Activated naive CD8-positive, alpha-beta T cell treated with anti-CD3 and anti-CD28 coated beads, Interleukin-2, amount 50 U/mL, for 16 hours (primary cell): ENCODE results near the gene PIK3R5.

Source experiments
- DNase-seq: peaks from one replicate; pipeline ENCODE4 v3.0.0-alpha.2; 2020; ENCODE audit warnings: low read depth, low spot score

The PIK3R5 gene

GRCh38 chr17:8953156-8953885 lies 12.2 kb downstream of the PIK3R5 start:
- no peak for DNase-seq

- no peak for DNase-seq
Observed at GRCh38 chr17:8952191-8952590, 13.3 kb downstream of the PIK3R5 start.

- DNase-seq, result no peak
Observed at GRCh38 chr17:8951206-8951605, 14.3 kb downstream of the PIK3R5 start.

GRCh38 chr17:8949061-8949661 lies 16.3 kb downstream of the PIK3R5 start:
- DNase-seq, result no peak

- DNase-seq, result no peak
Observed at GRCh38 chr17:8948462-8948861, 17.0 kb downstream of the PIK3R5 start.

GRCh38 chr17:8947201-8947600 lies 18.3 kb downstream of the PIK3R5 start:
- no peak for DNase-seq

- DNase-seq, result no peak
Observed at GRCh38 chr17:8946476-8946875, 19.0 kb downstream of the PIK3R5 start.

GRCh38 chr17:8946071-8946470 lies 19.4 kb downstream of the PIK3R5 start:
- DNase-seq, result no peak

- no peak for DNase-seq
Observed at GRCh38 chr17:8944748-8945147, 20.8 kb downstream of the PIK3R5 start.

- DNase-seq, result no peak
Observed at GRCh38 chr17:8944083-8944482, 21.4 kb downstream of the PIK3R5 start.

GRCh38 chr17:8941980-8942622 lies 23.4 kb downstream of the PIK3R5 start:
- DNase-seq, result no peak

GRCh38 chr17:8941520-8941919 lies 24.0 kb downstream of the PIK3R5 start:
- no peak for DNase-seq

- DNase-seq, result no peak
Observed at GRCh38 chr17:8940866-8941471, 24.5 kb downstream of the PIK3R5 start.

GRCh38 chr17:8939496-8940334 lies 25.8 kb downstream of the PIK3R5 start:
- no peak for DNase-seq

- no peak for DNase-seq
Observed at GRCh38 chr17:8938933-8939332, 26.6 kb downstream of the PIK3R5 start.

GRCh38 chr17:8935191-8935590 lies 30.3 kb downstream of the PIK3R5 start:
- peak; percentile 38 for DNase-seq

GRCh38 chr17:8934346-8934745 lies 31.2 kb downstream of the PIK3R5 start:
- no peak for DNase-seq

GRCh38 chr17:8930649-8931048 lies 34.9 kb downstream of the PIK3R5 start:
- DNase-seq, result no peak

- DNase-seq, result no peak
Observed at GRCh38 chr17:8928347-8928746, 37.2 kb downstream of the PIK3R5 start.

GRCh38 chr17:8927395-8927794 lies 38.1 kb downstream of the PIK3R5 start:
- no peak for DNase-seq

GRCh38 chr17:8925808-8926207 lies 39.7 kb downstream of the PIK3R5 start:
- DNase-seq, result no peak

- DNase-seq, result no peak
Observed at GRCh38 chr17:8925141-8925540, 40.4 kb downstream of the PIK3R5 start.
